ENCODE data around the gene IGSF21. TPM values are rescaled to one million over a fixed set of nuclear protein-coding genes. Genes with fewer than 3 reads are reported as not detected.

The IGSF21 gene
- polyA plus RNA-seq, 1 of the 3 experiments (the other 2 are of a cell fraction) = not detected

- TF ChIP-seq EZH2phosphoT487 (IDR thresholded peaks at IDR 0.05; ENCODE audit: borderline replicate concordance, low read depth) (no peak), ELF1 (IDR thresholded peaks at IDR 0.05) (no peak), RFX5 (IDR thresholded peaks at IDR 0.05; ENCODE audit: low read length) (no peak)
These were observed 205.9 kb downstream of the IGSF21 start (continued) for GRCh38 chr1:18313523-18313922.

DNA sequence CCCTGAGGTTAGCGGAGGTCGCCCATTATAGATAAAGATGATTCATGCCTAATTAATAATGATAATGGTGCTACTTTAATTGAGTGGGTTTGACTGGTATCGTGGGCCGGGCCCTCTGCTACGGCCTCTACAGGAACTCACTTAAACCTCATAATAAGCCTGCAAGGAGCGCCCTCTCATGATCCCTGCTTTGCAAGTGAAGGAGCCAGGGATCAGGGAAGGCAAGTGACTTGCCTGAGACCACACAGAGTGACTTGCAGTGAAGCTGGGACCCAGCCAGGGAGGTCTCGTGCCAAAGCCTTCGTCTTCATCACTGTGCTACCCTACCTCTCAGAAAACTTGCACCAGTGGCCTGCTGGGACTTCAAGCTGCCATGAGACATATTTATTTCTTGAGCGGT is 206.8 kb downstream of the IGSF21 start:
- ChIA-PET POLR2A (no interaction called here), CTCF (interaction anchor here (0.8 to 2.6 kb wide), 4 partner anchors 12 to 653 kb away, joined by 3 to 16 read pairs (median 4); no protein-coding TSS in a partner anchor)
- no peak overlapping the region for H3K4me2 ChIP-seq

GRCh38 chr1:18315449-18315848 is 207.9 kb downstream of the IGSF21 start:
- WGBS (ENCODE audit: low lambda C conversion rate) = 18% methylated on average over 1 of the region's 1 CpG
- Histone ChIP-seq H3K79me2 (ENCODE audit: insufficient read depth) (no peaks in the 10 kb centered on the region), H4K20me1 (ENCODE audit: insufficient read depth) (no peaks in the 10 kb centered on the region), H3K4me1 (ENCODE audit: control insufficient read depth in 1 of 2, insufficient read depth in 2 of 2, low read depth in 1 of 2, low read length in 1 of 2) (peaks cover 0 to 6% of the 10 kb centered on the region in 2 experiments; a peak in 1 of 4 replicates), H3F3A (replicated peaks; ENCODE audit: insufficient read depth) (no peaks in the 10 kb centered on the region), H3K27ac (ENCODE audit: low read depth in 2 of 2, low read length in 1 of 2) (no peak overlapping the region), H3K9me2 (no peaks in the 10 kb centered on the region), H3K36me3 (replicated peaks in 1 of 2; ENCODE audit: control insufficient read depth in 1 of 2, insufficient read depth in 2 of 2, low read length in 1 of 2) (no peaks in the 10 kb centered on the region), H3K4me2 (no peak overlapping the region), H3K9me3 (no peaks in the 10 kb centered on the region), H3K27me3 (ENCODE audit: insufficient read depth) (no peaks in the 10 kb centered on the region), H3K9ac (no peak overlapping the region), H2AFZ (ENCODE audit: low read depth) (no peak overlapping the region), H3K4me3 (ENCODE audit: low read depth in 2 of 2, low read length in 1 of 2) (no peak overlapping the region)
- CTCF ChIA-PET = interaction anchor here (2.2 kb wide), 1 partner anchor 17 kb away, joined by 5 read pairs; no protein-coding TSS in a partner anchor
- POLR2A ChIA-PET = no interaction called here
- DNase-seq = no peak
- TF ChIP-seq TCF12 (IDR thresholded peaks at IDR 0.05) (no peak), CTCF (IDR thresholded peaks at IDR 0.05) (no peak), CHD2 (IDR thresholded peaks at IDR 0.05; ENCODE audit: low read length, partially characterized antibody) (no peak), MEF2A (IDR thresholded peaks at IDR 0.05; ENCODE audit: borderline replicate concordance, low read depth) (no peak), RXRA (IDR thresholded peaks at IDR 0.05; ENCODE audit: borderline replicate concordance, low read depth) (no peak), NRF1 (IDR thresholded peaks at IDR 0.05; ENCODE audit: low read depth, low read length) (no peak), JUND (IDR thresholded peaks at IDR 0.05) (no peak), POLR2AphosphoS5 (IDR thresholded peaks at IDR 0.05; ENCODE audit: low read depth, low read length) (no peak), USF1 (IDR thresholded peaks at IDR 0.05; ENCODE audit: borderline replicate concordance, low read depth) (no peak), TAF1 (IDR thresholded peaks at IDR 0.05; ENCODE audit: borderline replicate concordance, low read depth, low read length) (no peak), RFX5 (IDR thresholded peaks at IDR 0.05; ENCODE audit: low read length) (no peak), ELF1 (IDR thresholded peaks at IDR 0.05) (no peak)
- TF ChIP-seq, protein P1, sequence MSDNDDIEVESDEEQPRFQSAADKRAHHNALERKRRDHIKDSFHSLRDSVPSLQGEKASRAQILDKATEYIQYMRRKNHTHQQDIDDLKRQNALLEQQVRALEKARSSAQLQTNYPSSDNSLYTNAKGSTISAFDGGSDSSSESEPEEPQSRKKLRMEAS (IDR thresholded peaks at IDR 0.05; ENCODE audit: low read depth) = no peak

More for the DNA sequence above, 206.8 kb downstream of the IGSF21 start:
- H3K9me2 ChIP-seq = no peaks in the 10 kb centered on the region
- H3F3A ChIP-seq (replicated peaks; ENCODE audit: insufficient read depth) = no peaks in the 10 kb centered on the region
- H3K79me2 ChIP-seq (ENCODE audit: insufficient read depth) = no peaks in the 10 kb centered on the region
- no peak overlapping the region for H2AFZ ChIP-seq (ENCODE audit: low read depth)
- WGBS (ENCODE audit: low lambda C conversion rate) = 53% methylated on average over 5 of the region's 9 CpGs
- H3K4me1 ChIP-seq (ENCODE audit: control insufficient read depth in 1 of 2, insufficient read depth in 2 of 2, low read depth in 1 of 2, low read length in 1 of 2) = no peaks in the 10 kb centered on the region; a peak in 1 of 4 replicates
- H3K27ac ChIP-seq (ENCODE audit: low read depth in 2 of 2, low read length in 1 of 2) = no peak overlapping the region
- no peak overlapping the region for H3K9ac ChIP-seq
- no peak for DNase-seq
- H3K27me3 ChIP-seq (ENCODE audit: insufficient read depth) = no peaks in the 10 kb centered on the region
- no peaks in the 10 kb centered on the region for H4K20me1 ChIP-seq (ENCODE audit: insufficient read depth)
- H3K4me3 ChIP-seq (ENCODE audit: low read depth in 2 of 2, low read length in 1 of 2) = no peak overlapping the region
- H3K9me3 ChIP-seq = no peaks in the 10 kb centered on the region
- TF ChIP-seq USF2 (IDR thresholded peaks at IDR 0.05; ENCODE audit: borderline replicate concordance, low read depth, low read length) (no peak), FOSL2 (IDR thresholded peaks at IDR 0.05; ENCODE audit: borderline replicate concordance, low read depth) (no peak), SIN3A (IDR thresholded peaks at IDR 0.05; ENCODE audit: borderline replicate concordance, low read depth, low read length) (no peak), MEF2A (IDR thresholded peaks at IDR 0.05; ENCODE audit: borderline replicate concordance, low read depth) (no peak), TCF12 (IDR thresholded peaks at IDR 0.05) (no peak)
- TF ChIP-seq, protein P2, sequence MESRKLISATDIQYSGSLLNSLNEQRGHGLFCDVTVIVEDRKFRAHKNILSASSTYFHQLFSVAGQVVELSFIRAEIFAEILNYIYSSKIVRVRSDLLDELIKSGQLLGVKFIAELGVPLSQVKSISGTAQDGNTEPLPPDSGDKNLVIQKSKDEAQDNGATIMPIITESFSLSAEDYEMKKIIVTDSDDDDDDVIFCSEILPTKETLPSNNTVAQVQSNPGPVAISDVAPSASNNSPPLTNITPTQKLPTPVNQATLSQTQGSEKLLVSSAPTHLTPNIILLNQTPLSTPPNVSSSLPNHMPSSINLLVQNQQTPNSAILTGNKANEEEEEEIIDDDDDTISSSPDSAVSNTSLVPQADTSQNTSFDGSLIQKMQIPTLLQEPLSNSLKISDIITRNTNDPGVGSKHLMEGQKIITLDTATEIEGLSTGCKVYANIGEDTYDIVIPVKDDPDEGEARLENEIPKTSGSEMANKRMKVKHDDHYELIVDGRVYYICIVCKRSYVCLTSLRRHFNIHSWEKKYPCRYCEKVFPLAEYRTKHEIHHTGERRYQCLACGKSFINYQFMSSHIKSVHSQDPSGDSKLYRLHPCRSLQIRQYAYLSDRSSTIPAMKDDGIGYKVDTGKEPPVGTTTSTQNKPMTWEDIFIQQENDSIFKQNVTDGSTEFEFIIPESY (IDR thresholded peaks at IDR 0.05; ENCODE audit: borderline replicate concordance, low read depth) = no peak
- H3K36me3 ChIP-seq (replicated peaks in 1 of 2; ENCODE audit: control insufficient read depth in 1 of 2, insufficient read depth in 2 of 2, low read length in 1 of 2) = no peaks in the 10 kb centered on the region
